CD4-positive, alpha-beta T cell treated with Interleukin-15 for 4 hours (primary cell): Measurements from ENCODE around the gene S100A6.
"Not testable (repeated sequence)": the region's sequence is repeated elsewhere in the genome, so short reads cannot be mapped to it uniquely, and the experiment has no call there.

Source experiments
- DNase-seq: peaks from one replicate; pipeline ENCODE4 v3.0.0-alpha.2; 2020; ENCODE audit warnings: low spot score

S100A6 gene

DNA sequence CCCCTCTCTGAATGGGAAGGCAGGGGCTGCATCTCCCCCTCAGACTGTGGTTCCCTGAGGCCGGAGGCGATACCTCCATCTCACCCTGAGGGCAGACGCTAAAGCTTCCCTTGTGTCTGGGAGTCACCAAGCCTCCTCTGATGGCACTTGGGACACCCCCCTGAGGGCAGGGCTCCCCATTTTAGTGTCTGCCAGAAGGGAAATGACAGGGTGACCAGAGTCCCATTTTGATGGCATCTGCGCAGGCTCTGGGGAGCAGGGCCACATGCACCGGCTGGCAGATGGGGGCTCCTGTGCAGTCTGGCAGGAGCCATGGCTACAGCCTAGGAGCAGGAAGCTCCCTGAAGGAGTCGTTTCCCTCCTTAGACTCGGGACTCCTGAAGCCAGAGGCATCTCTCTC, 28.2 kb upstream of the S100A6 start:
- DNase-seq, result no peak

- no peak for DNase-seq
Measured at GRCh38 chr1:153563483-153563901, 27.7 kb upstream of the S100A6 start.

DNA sequence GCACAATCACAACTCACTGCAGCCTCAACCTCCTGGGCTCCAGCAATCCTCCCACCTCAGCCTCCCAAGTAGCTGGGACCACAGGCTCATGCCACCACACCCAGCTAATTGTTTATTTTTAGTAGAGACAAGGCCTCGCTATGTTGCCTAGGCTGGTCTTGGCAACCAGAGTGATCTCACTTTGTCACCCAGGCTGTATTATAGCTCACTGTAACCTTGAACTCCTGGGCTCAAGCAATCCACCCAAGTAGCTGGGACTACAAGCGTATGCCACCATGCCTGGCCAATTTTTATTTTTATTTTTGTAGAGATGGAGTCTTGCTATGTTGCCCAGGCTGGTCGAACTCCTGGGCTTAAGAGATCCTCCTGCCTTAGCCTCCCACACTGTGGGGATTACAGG, 26.2 kb upstream of the S100A6 start:
- DNase-seq, result not testable (repeated sequence)

- no peak for DNase-seq
Measured at GRCh38 chr1:153561466-153561985, 25.7 kb upstream of the S100A6 start.

DNA sequence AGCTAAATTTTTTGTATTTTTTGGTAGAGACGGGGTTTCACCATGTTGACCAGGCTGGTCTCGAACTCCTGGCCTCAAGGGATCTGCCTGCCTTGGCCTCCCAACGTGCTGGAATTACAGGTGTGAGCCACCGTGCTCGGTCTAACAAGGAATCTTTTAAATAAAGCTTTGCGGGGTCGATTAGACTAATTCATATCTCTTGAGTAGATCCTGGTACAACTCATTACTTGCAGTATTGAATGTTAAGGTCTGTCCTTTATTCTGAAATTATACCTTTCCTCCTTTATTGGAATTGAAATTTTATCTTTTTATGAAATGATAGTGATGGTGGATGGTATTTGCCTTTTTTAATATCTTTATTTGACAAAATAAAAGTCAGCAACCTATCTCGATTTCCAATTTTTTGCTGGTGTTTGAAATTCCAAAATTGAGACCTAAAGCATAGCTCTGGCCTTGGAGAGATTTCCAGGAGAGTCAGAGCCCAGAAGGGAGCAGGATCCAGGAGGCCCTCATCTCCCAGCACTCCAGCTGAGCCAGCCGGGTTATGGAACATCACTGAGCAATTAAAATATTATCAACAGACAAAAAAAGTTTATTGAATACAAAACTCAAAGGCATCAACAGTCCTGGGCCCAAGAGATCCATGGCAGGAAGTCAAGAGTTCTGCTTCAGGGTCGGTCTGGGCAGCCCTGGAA, 25.1 kb upstream of the S100A6 start:
- no peak for DNase-seq

- no peak for DNase-seq
Measured at GRCh38 chr1:153560241-153560640, 24.4 kb upstream of the S100A6 start.

- DNase-seq, result no peak
Measured at GRCh38 chr1:153557877-153558276, 22.1 kb upstream of the S100A6 start.

DNA sequence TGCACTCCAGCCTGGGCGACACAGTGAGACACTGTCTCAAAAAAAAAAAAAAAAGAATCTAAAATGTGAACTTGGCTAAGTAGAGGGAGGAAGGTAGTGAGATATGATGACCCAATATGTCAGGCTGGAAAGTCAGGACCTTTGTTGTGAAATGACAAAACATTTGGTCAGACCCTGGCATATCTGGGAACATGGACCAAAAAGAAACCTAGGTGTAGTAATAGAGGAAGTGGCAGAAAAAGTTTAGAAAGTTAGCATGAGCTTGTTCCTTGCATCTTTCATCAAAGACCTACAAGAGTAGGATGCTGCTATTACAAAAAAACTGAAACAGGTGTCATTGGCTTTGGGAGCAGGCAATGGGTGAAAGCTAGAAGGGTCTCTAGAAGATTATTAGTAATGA, 20.6 kb upstream of the S100A6 start:
- no peak for DNase-seq

DNA sequence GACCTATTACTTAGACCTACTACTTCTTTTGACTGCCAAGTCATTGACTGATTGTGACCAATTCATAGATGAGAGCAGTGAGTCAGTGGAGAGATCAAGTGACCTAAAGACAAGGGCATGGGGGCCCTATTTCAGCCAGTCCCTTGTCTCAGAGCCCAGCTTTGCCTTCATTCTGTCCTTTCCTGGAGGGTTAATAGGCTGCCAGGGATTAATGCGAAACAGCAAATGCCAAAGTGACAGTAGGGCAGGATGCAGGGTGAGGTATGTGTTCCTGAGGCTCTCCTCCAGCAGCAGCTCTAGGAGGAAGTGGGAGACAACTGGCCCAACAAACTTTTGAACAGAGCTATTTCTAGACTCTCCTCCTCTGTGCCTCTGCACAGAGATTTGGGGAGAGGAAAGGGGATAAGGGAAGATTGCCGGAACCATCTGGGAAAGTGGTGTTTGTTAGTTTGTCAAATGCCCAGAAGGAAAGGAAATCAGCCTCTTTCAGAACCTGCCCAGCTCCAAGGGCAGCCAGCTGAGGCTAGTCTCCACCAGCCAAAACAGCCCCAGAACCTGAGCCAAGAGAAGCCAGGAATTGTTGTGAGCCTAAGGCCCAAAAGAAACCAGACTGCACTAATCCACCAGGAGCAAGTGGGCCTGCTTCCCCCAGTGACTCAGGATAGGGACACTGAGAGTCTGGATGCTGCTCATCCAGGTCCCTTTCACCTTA, 18.2 kb upstream of the S100A6 start:
- DNase-seq, result no peak

DNA sequence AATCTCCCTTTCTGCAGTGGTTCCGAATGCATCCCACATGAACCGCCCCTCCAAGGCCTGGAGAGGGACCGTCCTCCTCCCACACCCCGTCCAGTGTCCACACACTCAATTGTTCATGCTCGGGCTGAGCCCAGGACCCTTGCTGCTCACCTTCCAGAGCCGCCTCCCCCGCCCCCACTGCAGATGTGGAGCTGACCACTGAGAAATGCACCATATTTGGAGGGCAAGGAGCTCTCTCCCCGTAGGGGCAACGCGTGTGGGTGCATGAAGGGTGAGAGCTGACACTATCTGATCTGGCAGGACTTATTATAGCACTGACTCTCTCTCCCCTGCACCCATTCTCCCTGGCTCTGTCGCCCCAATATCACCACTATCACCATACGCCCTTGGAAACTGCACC, 17.3 kb upstream of the S100A6 start:
- no peak for DNase-seq

- DNase-seq, result no peak
Measured at GRCh38 chr1:153552335-153552734, 16.5 kb upstream of the S100A6 start.

GRCh38 chr1:153550827-153551500, 15.2 kb upstream of the S100A6 start:
- DNase-seq, result no peak

DNA sequence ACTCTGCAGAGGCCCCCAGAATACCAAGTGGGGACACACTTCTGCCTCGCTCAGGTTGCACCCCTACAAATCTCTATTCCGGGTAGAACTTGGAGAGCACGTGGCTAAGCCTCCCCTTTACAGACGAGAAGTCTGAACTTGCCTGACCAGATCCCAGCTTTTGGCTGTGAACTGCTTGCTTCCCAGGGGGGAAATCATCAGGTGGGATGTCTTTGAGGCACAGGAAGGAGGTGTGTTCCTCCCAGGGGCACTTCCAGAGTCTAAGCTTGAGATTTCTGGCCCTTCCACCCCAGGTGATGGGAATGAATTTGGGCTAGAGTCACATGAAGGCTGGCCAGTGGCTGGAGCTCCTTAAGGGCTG, 14.6 kb upstream of the S100A6 start:
- no peak for DNase-seq

- DNase-seq, result no peak
Measured at GRCh38 chr1:153549741-153550397, 14.1 kb upstream of the S100A6 start.

DNA sequence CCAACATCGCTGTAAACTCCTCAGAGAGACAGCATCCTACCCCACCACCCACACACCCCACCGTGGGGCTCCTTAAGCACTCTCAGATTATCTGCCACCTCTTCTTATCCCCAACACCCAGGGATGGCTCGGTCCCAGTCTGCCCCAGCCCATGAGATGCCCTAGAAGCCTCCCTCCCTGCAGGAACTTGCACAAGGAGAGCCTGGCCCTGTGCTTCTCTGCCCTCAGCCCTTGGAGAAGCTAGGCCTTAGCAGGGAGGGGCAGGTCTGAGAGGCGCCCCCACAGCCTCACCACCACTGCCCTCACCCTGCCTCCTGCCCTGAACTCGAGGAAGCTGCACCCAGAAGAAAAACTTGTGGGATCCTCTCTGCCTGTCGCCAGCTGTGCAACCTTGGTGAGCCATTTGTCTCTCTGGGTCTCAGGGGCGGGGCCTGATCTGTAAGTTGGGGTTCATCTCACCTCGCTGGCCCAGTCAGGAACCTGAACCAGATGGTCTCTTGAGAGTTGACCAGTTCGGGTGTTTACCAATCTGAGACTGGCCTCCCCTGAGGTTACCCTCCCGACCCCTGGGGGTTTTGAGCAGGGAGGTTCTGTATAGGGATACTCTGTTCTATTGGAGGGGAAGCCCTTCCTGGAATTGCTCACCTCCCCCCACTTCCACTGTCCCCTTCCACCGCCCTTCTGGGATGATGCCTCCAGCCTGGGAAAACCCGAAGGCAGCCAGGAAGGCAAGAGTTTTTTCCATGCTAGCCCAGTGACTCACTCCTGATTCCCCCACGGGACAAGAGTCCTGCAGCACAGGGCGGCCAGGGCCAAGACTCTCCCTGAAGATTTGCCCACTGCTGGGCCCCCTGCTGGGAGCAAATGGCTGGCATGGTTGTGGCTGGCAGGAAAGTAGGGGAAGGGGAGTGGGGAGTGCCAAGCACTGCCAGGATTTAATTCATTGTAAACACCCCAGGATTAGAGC, 13.2 kb upstream of the S100A6 start, which contains the start of gene S100A3:
TSS of gene S100A3 (minus strand) at position 537 of the 967 bp plus-strand sequence. CDS start 773 bp downstream, outside the sequence.
- DNase-seq, result no peak

GRCh38 chr1:153547560-153548551, 12.1 kb upstream of the S100A6 start:
- DNase-seq, result no peak

- DNase-seq, result no peak
Measured at GRCh38 chr1:153546796-153547559, 11.2 kb upstream of the S100A6 start.

DNA sequence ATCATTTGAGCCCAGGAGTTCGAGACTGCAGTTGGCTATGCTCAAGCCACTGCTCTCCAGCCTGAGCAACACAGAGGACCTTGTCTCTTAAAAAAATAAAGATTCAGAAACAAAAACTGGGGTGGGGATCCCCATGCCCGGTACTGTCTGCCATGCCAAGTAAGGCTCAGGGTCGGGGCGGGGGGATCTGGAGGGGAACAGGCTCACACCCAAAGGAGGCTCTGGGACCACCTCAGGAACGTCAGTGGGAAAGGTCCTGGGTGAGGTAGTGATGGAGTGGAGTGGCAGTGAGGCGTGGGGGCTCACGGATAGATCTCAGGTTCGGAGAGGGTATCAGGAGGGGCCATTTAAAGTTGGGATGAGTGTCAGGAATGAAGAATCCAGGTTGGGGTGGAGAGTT, 10.6 kb upstream of the S100A6 start:
- no peak for DNase-seq
